Measurements from ENCODE around the gene GDF10. TPM values are rescaled to one million over a fixed set of nuclear protein-coding genes. Genes with fewer than 3 reads are reported as not detected.

Gene GDF10
- polyA plus RNA-seq, 1 experiment: not detected

DNA sequence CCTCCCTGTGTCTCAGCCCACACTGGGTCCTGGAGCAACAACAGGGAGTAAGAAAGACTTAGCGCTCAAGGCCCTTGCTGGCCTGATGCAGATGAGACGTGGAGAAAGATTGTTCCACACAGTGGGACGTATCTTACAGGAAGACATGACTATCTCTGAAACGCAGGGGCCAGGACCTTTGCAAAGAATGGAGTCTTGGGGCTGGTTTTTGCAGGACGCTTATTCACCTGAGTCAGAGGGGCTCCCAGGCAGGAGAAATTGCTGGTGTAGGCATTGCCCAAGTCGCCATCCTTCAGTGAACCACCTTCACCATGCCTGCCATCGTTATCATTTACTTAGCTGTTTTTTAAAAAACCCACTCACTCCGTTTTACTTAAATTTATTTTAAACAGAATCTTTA is 11.8 kb upstream of the GDF10 start:
- H3K4me3 ChIP-seq (ENCODE audit: low read depth, low read length): no peak overlapping the region
- ChIA-PET CTCF (interaction anchor here (1.1 kb wide), 1 partner anchor 24 kb away, joined by 4 read pairs; no protein-coding TSS in a partner anchor), POLR2A (no interaction called here)
- no peaks in the 10 kb centered on the region for H3K27me3 ChIP-seq (ENCODE audit: control insufficient read depth, insufficient read depth, low read length)
- TF ChIP-seq, protein P1, sequence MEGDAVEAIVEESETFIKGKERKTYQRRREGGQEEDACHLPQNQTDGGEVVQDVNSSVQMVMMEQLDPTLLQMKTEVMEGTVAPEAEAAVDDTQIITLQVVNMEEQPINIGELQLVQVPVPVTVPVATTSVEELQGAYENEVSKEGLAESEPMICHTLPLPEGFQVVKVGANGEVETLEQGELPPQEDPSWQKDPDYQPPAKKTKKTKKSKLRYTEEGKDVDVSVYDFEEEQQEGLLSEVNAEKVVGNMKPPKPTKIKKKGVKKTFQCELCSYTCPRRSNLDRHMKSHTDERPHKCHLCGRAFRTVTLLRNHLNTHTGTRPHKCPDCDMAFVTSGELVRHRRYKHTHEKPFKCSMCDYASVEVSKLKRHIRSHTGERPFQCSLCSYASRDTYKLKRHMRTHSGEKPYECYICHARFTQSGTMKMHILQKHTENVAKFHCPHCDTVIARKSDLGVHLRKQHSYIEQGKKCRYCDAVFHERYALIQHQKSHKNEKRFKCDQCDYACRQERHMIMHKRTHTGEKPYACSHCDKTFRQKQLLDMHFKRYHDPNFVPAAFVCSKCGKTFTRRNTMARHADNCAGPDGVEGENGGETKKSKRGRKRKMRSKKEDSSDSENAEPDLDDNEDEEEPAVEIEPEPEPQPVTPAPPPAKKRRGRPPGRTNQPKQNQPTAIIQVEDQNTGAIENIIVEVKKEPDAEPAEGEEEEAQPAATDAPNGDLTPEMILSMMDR (IDR thresholded peaks at IDR 0.05; ENCODE audit: insufficient read depth, low read depth, low read length): no peak
- no peaks in the 10 kb centered on the region for H3K36me3 ChIP-seq (ENCODE audit: control insufficient read depth, insufficient read depth, low read length)
- no peak for DNase-seq (ENCODE audit: low read depth)

DNA sequence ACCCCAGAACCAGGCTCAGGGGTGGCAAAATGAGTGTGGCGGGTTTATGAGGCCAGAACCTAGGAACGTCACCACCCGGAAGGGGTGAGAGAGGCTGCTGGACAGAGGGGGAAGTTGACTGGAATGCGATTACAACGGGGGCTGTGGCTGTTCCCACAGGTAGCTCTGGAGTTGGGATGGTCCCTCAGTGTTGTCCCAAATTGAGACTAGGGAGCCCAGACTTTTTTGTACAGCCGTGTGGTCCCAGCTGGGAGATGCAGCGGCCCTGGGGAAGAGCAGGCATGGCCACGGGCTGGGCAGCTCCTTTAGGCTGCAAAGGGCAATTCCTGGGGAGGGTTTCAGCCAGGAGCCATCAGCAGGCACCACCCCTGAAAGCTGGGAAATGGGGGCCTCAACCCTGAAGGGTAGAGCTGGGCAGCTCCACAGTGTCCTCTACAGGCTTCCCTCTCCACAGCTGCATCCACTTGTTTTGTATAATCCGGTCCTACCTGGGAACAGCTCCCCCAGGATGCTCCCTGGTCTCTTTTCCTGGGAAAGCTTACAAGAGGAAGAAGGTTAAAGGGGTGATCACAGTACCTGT is 11.0 kb upstream of the GDF10 start:
- H3K27me3 ChIP-seq (ENCODE audit: control insufficient read depth, insufficient read depth, low read length): no peaks in the 10 kb centered on the region
- POLR2A ChIA-PET: no interaction called here
- no peaks in the 10 kb centered on the region for H3K36me3 ChIP-seq (ENCODE audit: control insufficient read depth, insufficient read depth, low read length)
- TF ChIP-seq, protein P1 (IDR thresholded peaks at IDR 0.05; ENCODE audit: insufficient read depth, low read depth, low read length): no peak
- DNase-seq (ENCODE audit: low read depth): no peak
- CTCF ChIA-PET: interaction anchor here (1.1 kb wide), 2 partner anchors 9 to 23 kb away, joined by 4 read pairs; no protein-coding TSS in a partner anchor
- no peak overlapping the region for H3K4me3 ChIP-seq (ENCODE audit: low read depth, low read length)

DNA sequence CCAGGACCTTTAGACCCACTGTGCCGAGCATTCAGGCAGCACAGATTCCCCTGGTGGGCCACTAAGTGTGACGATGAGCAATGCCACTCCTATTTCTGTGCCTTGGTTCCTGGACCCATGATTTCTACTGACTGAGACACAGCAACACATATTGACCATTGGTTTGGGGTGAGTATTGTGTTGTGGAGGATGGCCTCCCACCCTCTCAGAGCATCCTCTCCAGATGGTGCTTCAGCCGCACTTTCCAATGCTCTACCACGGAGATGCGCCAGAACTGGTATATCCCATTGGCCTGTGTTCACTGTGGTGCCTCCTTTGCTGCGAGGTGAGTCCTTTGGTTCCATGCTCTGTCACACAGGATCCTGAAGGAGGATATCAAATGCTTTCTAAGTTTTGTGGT is 10.1 kb upstream of the GDF10 start:
- Histone ChIP-seq H3K36me3 (ENCODE audit: control insufficient read depth, insufficient read depth, low read length) (no peaks in the 10 kb centered on the region), H3K27me3 (ENCODE audit: control insufficient read depth, insufficient read depth, low read length) (no peaks in the 10 kb centered on the region), H3K4me3 (ENCODE audit: low read depth, low read length) (no peak overlapping the region)
- POLR2A ChIA-PET: no interaction called here
- TF ChIP-seq, protein P1 (IDR thresholded peaks at IDR 0.05; ENCODE audit: insufficient read depth, low read depth, low read length): no peak
- DNase-seq (ENCODE audit: low read depth): no peak
- CTCF ChIA-PET: interaction anchor here (1.5 kb wide), 1 partner anchor 22 kb away, joined by 6 read pairs; no protein-coding TSS in a partner anchor

DNA sequence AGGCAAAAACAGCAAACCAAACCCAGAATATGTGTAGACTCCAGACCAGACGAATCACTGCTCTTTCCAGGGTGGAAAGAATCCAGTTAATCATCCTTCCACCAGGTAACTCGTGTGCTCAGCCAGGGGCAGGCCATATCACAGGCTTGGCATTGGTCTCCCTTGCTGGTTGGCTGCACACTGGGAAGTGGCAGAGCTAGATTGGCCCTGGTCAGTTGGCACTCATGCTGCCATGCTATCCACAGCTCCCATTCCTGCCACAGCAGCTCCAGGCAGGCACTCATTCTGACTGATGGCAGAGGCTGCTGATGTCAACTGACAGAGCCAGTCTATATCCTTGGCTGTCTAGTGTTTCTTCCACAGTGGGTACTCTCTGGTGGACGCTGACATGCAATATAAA is 9.7 kb upstream of the GDF10 start:
- ChIA-PET CTCF (interaction anchor here (1.5 kb wide), 1 partner anchor 21 kb away, joined by 6 read pairs; no protein-coding TSS in a partner anchor), POLR2A (no interaction called here)
- H3K36me3 ChIP-seq (ENCODE audit: control insufficient read depth, insufficient read depth, low read length): no peaks in the 10 kb centered on the region
- H3K4me3 ChIP-seq (ENCODE audit: low read depth, low read length): no peak overlapping the region
- no peak for DNase-seq (ENCODE audit: low read depth)
- H3K27me3 ChIP-seq (ENCODE audit: control insufficient read depth, insufficient read depth, low read length): peaks cover 1% of the 10 kb centered on the region
- TF ChIP-seq, protein P1 (IDR thresholded peaks at IDR 0.05; ENCODE audit: insufficient read depth, low read depth, low read length): no peak

DNA sequence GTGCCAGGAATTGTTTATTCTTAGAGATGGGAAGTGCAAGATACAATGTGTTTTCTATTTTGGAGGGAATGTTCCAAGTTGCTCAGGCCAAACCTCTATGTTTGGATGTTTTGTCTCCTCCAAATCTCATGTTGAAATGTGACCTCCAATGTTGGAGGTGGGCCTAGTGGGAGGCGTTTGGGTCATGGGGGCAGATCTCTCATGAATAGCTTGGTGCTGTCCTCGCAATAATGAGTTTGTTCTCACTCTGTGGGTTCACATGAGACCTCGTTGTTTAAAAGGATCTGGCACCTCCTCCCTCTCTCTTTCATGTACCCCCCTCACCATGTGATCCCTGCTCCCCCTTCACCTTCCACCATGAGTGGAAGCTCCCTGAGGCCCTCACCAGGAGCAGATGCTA is 8.3 kb upstream of the GDF10 start:
- H3K36me3 ChIP-seq (ENCODE audit: control insufficient read depth, insufficient read depth, low read length): no peaks in the 10 kb centered on the region
- H3K4me3 ChIP-seq (ENCODE audit: low read depth, low read length): no peak overlapping the region
- TF ChIP-seq, protein P1 (IDR thresholded peaks at IDR 0.05; ENCODE audit: insufficient read depth, low read depth, low read length): no peak
- ChIA-PET POLR2A (no interaction called here), CTCF (no interaction called here)
- peaks cover 9% of the 10 kb centered on the region for H3K27me3 ChIP-seq (ENCODE audit: control insufficient read depth, insufficient read depth, low read length)
- DNase-seq (ENCODE audit: low read depth): no peak
